Cardiac muscle cell (in vitro differentiated cells and primary cell): ENCODE results near the gene UBXN11. TPM values are rescaled to one million over a fixed set of nuclear protein-coding genes. Genes with fewer than 3 reads are reported as not detected.

ENCODE experiments used
- DNase-seq, 2 donors: peaks; one replicate each; pipeline versions ENCODE4 v3.0.0 to v3.0.0-alpha.2; 2010 to 2017; ENCODE audit warnings: low read depth in 1 of 2, low spot score in 1 of 2
- H3K27ac ChIP-seq: fragments of 200-600 bp; sonication (generic); 2 replicates; pipeline ENCODE4 v1.5.1; 2016
- H3K27me3 ChIP-seq: fragments of 200-600 bp; sonication (generic); 2 replicates; pipeline ENCODE4 v1.6.0; 2016; ENCODE audit warnings: control low read depth
- H3K36me3 ChIP-seq: fragments of 200-600 bp; sonication (generic); 2 replicates; pipeline ENCODE4 v1.5.1; 2016; ENCODE audit warnings: control low read depth
- H3K4me1 ChIP-seq: fragments of 200-600 bp; sonication (generic); 2 replicates; pipeline ENCODE4 v1.8.1; 2017; ENCODE audit warnings: low read depth, mild to moderate bottlenecking, mixed run types
- H3K4me3 ChIP-seq: fragments of 200-600 bp; sonication (generic); 2 replicates; pipeline ENCODE4 v1.5.1; 2016; ENCODE audit warnings: mild to moderate bottlenecking
- H3K9me3 ChIP-seq: fragments of 200-600 bp; sonication (generic); 2 replicates; pipeline ENCODE4 v1.5.1; 2017; ENCODE audit warnings: low read depth, mild to moderate bottlenecking, control low read depth
- CTCF ChIP-seq: IDR thresholded peaks from 2 replicates; pipeline ENCODE4 v1.5.1; 2012; ENCODE audit warnings: low read depth, mild to moderate bottlenecking, low read length
- polyA plus RNA-seq: library from polyadenylated mRNA; unstranded; fragments of >200 nt; fragmentation: Nextera tagmentation; extraction: Ambion mirVana; gene quantifications from 2 replicates; pipeline ENCODE4 v1.2.1, GENCODE V29; 2016
- total RNA-seq: library from RNA; depleted of rRNA; stranded (reverse); fragments of >200 nt; gene quantifications from 2 replicates; pipeline ENCODE4 v1.2.3, GENCODE V29; 2016

The UBXN11 gene
- total and polyA plus RNA-seq, 2 experiments from 2014 or later = 21.1 to 41.3 TPM

- Histone ChIP-seq H3K36me3 (no peaks in the 10 kb centered on the region), H3K27ac (no peak overlapping the region), H3K27me3 (no peaks in the 10 kb centered on the region), H3K4me3 (no peak overlapping the region), H3K4me1 (peaks cover 10% of the 10 kb centered on the region), H3K9me3 (no peaks in the 10 kb centered on the region)
- TF ChIP-seq CTCF = no peak
- DNase-seq = no peak
Observed at GRCh38 chr1:26349877-26350244, 43.4 kb upstream of the UBXN11 start.

GRCh38 chr1:26349188-26349876, 42.9 kb upstream of the UBXN11 start:
- no peak for DNase-seq
- no peak for TF ChIP-seq CTCF
- peaks cover 10% of the 10 kb centered on the region for H3K4me1 ChIP-seq
- H3K27me3 ChIP-seq = no peaks in the 10 kb centered on the region
- no peak overlapping the region for H3K27ac ChIP-seq
- no peaks in the 10 kb centered on the region for H3K36me3 ChIP-seq
- no peak overlapping the region for H3K4me3 ChIP-seq
- H3K9me3 ChIP-seq = no peaks in the 10 kb centered on the region

DNA sequence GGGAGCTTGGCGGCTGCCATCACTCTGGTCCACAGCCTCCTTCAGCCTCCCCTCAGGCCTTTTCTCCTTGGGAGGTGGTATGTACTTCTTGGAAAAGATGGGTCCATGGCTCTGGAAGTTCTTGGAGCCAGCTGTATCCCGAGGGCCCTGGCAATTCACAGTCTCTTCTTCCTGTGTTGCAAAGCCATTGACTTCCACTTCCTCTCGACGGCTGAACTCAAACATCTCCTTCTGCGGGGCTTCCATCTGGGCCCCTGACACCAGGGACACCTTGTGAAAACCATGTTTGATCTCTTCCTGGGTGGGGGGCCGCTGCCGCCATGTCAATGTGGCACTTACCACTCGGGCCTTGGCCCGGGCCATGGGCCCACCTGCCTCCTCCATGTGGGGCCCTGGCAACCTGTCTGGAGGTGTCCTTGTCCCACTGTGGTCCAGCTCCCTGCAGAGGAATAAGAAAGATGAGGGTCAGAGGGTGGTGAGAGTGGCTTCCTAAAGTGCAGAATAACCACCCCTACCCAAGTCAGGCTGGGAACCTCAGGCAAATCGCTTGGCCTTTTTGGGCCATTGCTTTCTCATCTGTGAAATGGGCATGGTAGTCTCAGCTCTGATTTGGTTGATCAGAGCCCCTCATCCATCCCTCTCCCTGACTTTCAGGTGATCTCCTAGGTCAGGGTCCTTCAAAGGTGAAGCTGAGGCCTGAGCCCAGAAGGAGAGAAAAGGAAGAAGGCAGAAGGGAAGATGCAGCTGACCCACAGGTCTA, 40.0 kb upstream of the UBXN11 start:
- Histone ChIP-seq H3K27me3 (no peaks in the 10 kb centered on the region), H3K36me3 (no peaks in the 10 kb centered on the region), H3K27ac (no peak overlapping the region), H3K9me3 (no peaks in the 10 kb centered on the region), H3K4me3 (no peak overlapping the region), H3K4me1 (peaks cover 7% of the 10 kb centered on the region)
- no peak for DNase-seq
- no peak for TF ChIP-seq CTCF

- H3K4me3 ChIP-seq = no peak overlapping the region
- no peak overlapping the region for H3K27ac ChIP-seq
- no peak for DNase-seq
- H3K9me3 ChIP-seq = no peaks in the 10 kb centered on the region
- no peak for TF ChIP-seq CTCF
- no peaks in the 10 kb centered on the region for H3K36me3 ChIP-seq
- H3K4me1 ChIP-seq = no peaks in the 10 kb centered on the region
- H3K27me3 ChIP-seq = no peaks in the 10 kb centered on the region
Observed at GRCh38 chr1:26345718-26346117, 39.3 kb upstream of the UBXN11 start.

- no peaks in the 10 kb centered on the region for H3K4me1 ChIP-seq
- no peak overlapping the region for H3K4me3 ChIP-seq
- no peaks in the 10 kb centered on the region for H3K27me3 ChIP-seq
- no peaks in the 10 kb centered on the region for H3K9me3 ChIP-seq
- TF ChIP-seq CTCF = no peak
- DNase-seq = no peak
- no peak overlapping the region for H3K27ac ChIP-seq
- H3K36me3 ChIP-seq = no peaks in the 10 kb centered on the region
Observed at GRCh38 chr1:26344147-26344920, 37.9 kb upstream of the UBXN11 start.
